Measurements from ENCODE around the gene SOX5. TPM values are rescaled to one million over a fixed set of nuclear protein-coding genes. Genes with fewer than 3 reads are reported as not detected.

Gene SOX5
- total RNA-seq, 3 donors from 2014 or later (not counting 1 experiment from before 2014, with no cell fraction given) = 0.80 to 0.95 TPM; not detected in 1

DNA sequence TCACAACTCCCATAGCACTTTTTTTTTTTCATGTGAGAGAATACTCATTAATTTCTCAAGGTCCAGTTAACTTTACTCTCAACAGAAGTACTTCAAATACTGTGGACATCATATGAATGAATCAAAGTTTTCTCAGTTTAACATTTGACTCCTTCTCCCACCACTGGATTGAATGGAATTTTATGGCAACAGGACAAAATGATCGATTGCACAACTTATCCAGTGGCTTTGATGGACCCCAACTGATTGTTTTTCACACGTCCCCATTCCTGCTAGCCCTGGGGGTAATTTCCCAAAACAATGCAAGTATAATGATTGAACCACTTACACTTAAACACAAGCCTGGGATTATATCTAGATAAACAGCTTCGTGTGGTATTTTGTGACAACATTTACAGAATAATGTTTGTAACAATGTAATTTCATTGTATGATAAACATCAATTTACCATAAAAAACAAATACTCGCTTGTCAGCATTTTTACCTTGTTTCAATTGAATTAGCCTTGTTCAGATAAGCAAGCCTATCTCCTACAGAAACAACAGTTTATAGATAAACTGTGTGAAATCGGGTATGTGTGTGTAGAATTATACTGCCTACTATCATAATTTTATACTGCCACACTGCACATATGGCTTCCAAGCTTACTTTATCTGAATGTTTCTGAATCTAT is 60.9 kb downstream of the SOX5 start:
- Histone ChIP-seq H3K4me3 (ENCODE audit: low read length) (no peak overlapping the region), H3K9me3 (ENCODE audit: control insufficient read depth, insufficient read depth, low read length) (no peaks in the 10 kb centered on the region), H3K27ac (ENCODE audit: low read length) (no peak overlapping the region), H3K27me3 (ENCODE audit: control insufficient read depth, insufficient read depth, low read length) (no peaks in the 10 kb centered on the region), H3K4me1 (ENCODE audit: control insufficient read depth, insufficient read depth, low read length) (no peaks in the 10 kb centered on the region), H3K36me3 (ENCODE audit: control insufficient read depth, insufficient read depth, low read length) (no peaks in the 10 kb centered on the region)
- Mint-ChIP-seq H3K4me1 (no peaks in the 10 kb centered on the region), H3K27ac (no peak overlapping the region), H3K4me3 (no peak overlapping the region), H3K27me3 (ENCODE audit: low read depth in 2 of 2) (no peaks in the 10 kb centered on the region), H3K36me3 (no peaks in the 10 kb centered on the region), H3K9me3 (peaks cover 2 to 5% of the 10 kb centered on the region in 2 donors)
- TF ChIP-seq, protein P1, sequence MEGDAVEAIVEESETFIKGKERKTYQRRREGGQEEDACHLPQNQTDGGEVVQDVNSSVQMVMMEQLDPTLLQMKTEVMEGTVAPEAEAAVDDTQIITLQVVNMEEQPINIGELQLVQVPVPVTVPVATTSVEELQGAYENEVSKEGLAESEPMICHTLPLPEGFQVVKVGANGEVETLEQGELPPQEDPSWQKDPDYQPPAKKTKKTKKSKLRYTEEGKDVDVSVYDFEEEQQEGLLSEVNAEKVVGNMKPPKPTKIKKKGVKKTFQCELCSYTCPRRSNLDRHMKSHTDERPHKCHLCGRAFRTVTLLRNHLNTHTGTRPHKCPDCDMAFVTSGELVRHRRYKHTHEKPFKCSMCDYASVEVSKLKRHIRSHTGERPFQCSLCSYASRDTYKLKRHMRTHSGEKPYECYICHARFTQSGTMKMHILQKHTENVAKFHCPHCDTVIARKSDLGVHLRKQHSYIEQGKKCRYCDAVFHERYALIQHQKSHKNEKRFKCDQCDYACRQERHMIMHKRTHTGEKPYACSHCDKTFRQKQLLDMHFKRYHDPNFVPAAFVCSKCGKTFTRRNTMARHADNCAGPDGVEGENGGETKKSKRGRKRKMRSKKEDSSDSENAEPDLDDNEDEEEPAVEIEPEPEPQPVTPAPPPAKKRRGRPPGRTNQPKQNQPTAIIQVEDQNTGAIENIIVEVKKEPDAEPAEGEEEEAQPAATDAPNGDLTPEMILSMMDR (IDR thresholded peaks at IDR 0.05) = no peak
- DNase-seq (no peak), ATAC-seq (no peak)
- WGBS (ENCODE audit: insufficient coverage) = 80% methylated on average over 2 of the region's 5 CpGs
- intact Hi-C loops (cut with micrococcal nuclease) = no loop called here

DNA sequence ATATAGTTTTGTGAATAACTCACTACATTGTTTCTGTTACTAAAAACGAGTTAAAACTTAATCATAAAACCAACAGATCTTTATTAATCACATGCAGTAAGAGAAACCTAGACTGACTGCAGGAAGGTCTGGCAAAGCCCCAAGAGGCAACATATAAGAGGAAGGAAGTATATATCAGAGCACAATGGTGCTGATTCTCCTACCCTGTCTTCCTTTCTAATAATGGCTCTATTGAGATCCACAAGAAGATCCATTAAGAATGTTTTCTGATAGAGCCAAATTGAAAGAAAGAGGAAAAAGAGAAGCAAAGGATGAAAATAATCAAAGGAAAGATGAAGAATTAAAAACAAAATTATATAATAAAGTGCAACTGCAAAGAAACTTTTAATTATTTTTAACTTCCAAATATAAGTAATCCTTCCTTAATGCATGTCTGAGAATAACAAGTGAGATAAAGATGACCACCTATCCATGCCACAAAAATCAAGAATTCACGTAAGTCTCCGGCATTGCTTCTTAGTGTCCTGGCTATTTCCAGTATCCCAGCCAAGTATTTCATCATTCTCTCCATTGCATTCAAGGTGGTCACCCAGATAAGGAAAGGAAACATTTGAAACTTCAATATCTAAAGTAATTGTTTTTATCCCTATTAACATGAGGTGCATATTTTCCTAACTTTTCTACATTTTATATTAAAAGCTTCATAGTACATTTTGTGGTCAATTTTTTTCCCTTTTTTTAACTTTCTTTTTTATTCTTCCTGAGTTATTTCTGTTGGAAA is 62.2 kb downstream of the SOX5 start:
- Histone ChIP-seq H3K4me3 (ENCODE audit: low read length) (no peak overlapping the region), H3K36me3 (ENCODE audit: control insufficient read depth, insufficient read depth, low read length) (no peaks in the 10 kb centered on the region), H3K27me3 (ENCODE audit: control insufficient read depth, insufficient read depth, low read length) (no peaks in the 10 kb centered on the region), H3K27ac (ENCODE audit: low read length) (no peak overlapping the region), H3K9me3 (ENCODE audit: control insufficient read depth, insufficient read depth, low read length) (no peaks in the 10 kb centered on the region), H3K4me1 (ENCODE audit: control insufficient read depth, insufficient read depth, low read length) (no peaks in the 10 kb centered on the region)
- ATAC-seq (no peak), DNase-seq (no peak)
- 95% methylated on average over 2 of the region's 3 CpGs for WGBS (ENCODE audit: insufficient coverage)
- H3K36me3 Mint-ChIP-seq = no peaks in the 10 kb centered on the region
- H3K4me3 Mint-ChIP-seq = no peak overlapping the region
- no peak overlapping the region for H3K27ac Mint-ChIP-seq
- no peaks in the 10 kb centered on the region for H3K27me3 Mint-ChIP-seq (ENCODE audit: low read depth in 2 of 2)
- H3K4me1 Mint-ChIP-seq = no peaks in the 10 kb centered on the region
- intact Hi-C loops (cut with micrococcal nuclease) = no loop called here
- TF ChIP-seq, protein P1 (IDR thresholded peaks at IDR 0.05) = no peak
- peaks cover 0 to 3% of the 10 kb centered on the region in 2 donors for H3K9me3 Mint-ChIP-seq

DNA sequence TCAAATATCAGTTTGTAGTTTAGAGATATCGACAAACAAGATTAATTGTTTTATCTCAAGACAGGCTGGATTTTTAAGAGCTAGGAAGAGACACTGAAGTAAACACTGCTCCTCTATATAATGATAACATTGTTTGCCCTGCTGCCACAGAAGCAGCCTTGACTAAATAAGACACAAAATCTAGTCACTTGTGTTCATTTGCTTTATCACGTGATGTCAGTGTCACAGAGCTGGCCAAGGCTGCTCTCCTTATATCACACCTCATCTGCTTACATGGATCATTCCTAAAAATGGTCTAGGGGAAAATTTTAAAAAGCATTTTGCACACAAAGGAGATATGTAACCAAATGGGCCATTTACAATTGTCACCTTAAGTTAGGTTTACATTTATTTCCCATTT is 64.1 kb downstream of the SOX5 start:
- H3K36me3 ChIP-seq (ENCODE audit: control insufficient read depth, insufficient read depth, low read length) = no peaks in the 10 kb centered on the region
- H3K4me1 ChIP-seq (ENCODE audit: control insufficient read depth, insufficient read depth, low read length) = no peaks in the 10 kb centered on the region
- 94% methylated on average over 2 of the region's 2 CpGs for WGBS (ENCODE audit: insufficient coverage)
- Mint-ChIP-seq H3K27me3 (ENCODE audit: low read depth in 2 of 2) (no peaks in the 10 kb centered on the region), H3K4me1 (no peaks in the 10 kb centered on the region), H3K4me3 (no peak overlapping the region), H3K36me3 (no peaks in the 10 kb centered on the region), H3K27ac (no peak overlapping the region), H3K9me3 (peaks cover 0 to 2% of the 10 kb centered on the region in 2 donors)
- H3K27me3 ChIP-seq (ENCODE audit: control insufficient read depth, insufficient read depth, low read length) = no peaks in the 10 kb centered on the region
- no peaks in the 10 kb centered on the region for H3K9me3 ChIP-seq (ENCODE audit: control insufficient read depth, insufficient read depth, low read length)
- TF ChIP-seq, protein P1 (IDR thresholded peaks at IDR 0.05) = no peak
- no peak for ATAC-seq
- no peak overlapping the region for H3K27ac ChIP-seq (ENCODE audit: low read length)
- intact Hi-C loops (cut with micrococcal nuclease) = no loop called here
- no peak for DNase-seq
- H3K4me3 ChIP-seq (ENCODE audit: low read length) = no peak overlapping the region

Data from natural killer cell (primary cell).